ENCODE measurements around the gene TTC28. TPM values are rescaled to one million over a fixed set of nuclear protein-coding genes. Genes with fewer than 3 reads are reported as not detected.

TTC28 gene
- total and polyA plus RNA-seq, 11 donors: 5.1 to 34.9 (median 21.8) TPM

DNA sequence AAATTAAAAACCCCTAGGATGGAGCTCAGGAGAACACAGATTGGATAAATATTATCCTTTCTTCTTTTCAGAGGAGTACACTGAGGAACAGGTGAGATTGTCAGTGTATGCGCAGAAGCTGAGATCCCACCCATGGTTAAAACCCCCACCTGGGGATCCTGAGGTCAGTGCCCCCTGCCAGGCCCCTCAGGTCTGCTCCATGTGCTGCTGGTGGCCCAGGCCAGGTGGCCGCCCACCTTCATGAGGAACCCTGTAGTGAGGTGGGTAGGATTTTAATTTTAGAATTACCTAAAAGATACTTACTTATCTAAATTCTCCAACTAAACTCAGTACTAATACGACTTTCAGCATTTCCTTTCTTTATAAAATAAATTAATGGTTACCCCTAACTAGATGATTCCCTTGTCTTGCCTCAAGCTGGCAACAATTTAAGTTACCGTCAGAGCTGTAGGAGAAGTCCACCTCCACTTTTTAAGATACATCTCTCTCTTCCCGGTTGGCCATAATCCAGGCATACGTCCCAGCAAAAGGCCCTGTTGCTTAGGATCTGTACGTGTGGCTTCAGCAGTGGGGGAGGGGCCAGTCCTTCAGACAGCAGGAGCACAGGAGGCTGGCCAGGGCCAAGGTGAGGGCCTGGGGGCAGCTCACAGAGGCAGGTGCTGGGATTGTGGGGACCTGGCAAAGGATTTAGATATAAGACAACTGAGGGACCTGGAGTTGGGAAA, 699.1 kb downstream of the TTC28 start:
- Histone ChIP-seq H3K9me3 (no peaks in the 10 kb centered on the region), H3K4me3 (no peak overlapping the region), H3K4me1 (peaks cover 0 to 18% (median 0%) of the 10 kb centered on the region in 12 donors), H3K27ac (no peak overlapping the region), H3K36me3 (peaks cover 0 to 46% (median 32%) of the 10 kb centered on the region in 9 donors), H3K27me3 (no peaks in the 10 kb centered on the region)
- ATAC-seq (no peak), DNase-seq (no peak)
- 88 to 91% (median 89%) methylated on average over 7 of the region's 7 CpGs for WGBS, 4 donors
- intact Hi-C loops (cut with DNase I): loop anchor here in 2 of 10 donors (10.0 kb wide), 2 partner anchors 46 to 56 kb away; no protein-coding TSS in a partner anchor
- no peak for TF ChIP-seq POLR2A (IDR thresholded peaks at IDR 0.05)
- TF ChIP-seq, protein P1, sequence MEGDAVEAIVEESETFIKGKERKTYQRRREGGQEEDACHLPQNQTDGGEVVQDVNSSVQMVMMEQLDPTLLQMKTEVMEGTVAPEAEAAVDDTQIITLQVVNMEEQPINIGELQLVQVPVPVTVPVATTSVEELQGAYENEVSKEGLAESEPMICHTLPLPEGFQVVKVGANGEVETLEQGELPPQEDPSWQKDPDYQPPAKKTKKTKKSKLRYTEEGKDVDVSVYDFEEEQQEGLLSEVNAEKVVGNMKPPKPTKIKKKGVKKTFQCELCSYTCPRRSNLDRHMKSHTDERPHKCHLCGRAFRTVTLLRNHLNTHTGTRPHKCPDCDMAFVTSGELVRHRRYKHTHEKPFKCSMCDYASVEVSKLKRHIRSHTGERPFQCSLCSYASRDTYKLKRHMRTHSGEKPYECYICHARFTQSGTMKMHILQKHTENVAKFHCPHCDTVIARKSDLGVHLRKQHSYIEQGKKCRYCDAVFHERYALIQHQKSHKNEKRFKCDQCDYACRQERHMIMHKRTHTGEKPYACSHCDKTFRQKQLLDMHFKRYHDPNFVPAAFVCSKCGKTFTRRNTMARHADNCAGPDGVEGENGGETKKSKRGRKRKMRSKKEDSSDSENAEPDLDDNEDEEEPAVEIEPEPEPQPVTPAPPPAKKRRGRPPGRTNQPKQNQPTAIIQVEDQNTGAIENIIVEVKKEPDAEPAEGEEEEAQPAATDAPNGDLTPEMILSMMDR (IDR thresholded peaks at IDR 0.05): no peak

DNA sequence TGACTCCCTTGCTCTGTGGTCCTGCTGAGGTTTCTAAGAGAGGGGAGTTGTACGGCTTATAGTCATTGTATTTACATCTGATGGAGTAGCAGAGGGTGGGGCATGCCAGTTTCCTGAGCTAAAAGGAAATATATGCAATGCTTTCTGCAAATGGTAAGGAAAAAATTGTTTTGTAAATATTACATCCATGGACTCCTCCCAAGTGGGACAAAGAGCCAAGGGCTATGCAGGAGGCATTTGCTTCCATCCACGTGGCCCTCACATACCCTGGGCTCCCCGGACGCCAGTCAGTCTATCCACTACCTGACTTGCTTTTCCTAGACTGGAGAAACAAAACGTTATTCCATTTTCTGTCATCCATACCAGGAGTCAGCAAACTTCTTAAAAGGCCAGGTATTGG, 700.8 kb downstream of the TTC28 start:
- Histone ChIP-seq H3K4me1 (peaks cover 0 to 10% (median 0%) of the 10 kb centered on the region in 12 donors), H3K4me3 (no peak overlapping the region), H3K9me3 (no peaks in the 10 kb centered on the region), H3K27me3 (no peaks in the 10 kb centered on the region), H3K27ac (no peak overlapping the region), H3K36me3 (peaks cover 0 to 33% (median 22%) of the 10 kb centered on the region in 9 donors)
- intact Hi-C loops (cut with DNase I): loop anchor here in 1 of 10 donors (10.0 kb wide), 1 partner anchor 54 kb away; no protein-coding TSS in a partner anchor
- TF ChIP-seq, protein P1 (IDR thresholded peaks at IDR 0.05): no peak
- no peak for TF ChIP-seq POLR2A (IDR thresholded peaks at IDR 0.05)
- no peak for DNase-seq
- 80 to 85% (median 81%) methylated on average over 5 of the region's 5 CpGs for WGBS, 4 donors
- no peak for ATAC-seq

DNA sequence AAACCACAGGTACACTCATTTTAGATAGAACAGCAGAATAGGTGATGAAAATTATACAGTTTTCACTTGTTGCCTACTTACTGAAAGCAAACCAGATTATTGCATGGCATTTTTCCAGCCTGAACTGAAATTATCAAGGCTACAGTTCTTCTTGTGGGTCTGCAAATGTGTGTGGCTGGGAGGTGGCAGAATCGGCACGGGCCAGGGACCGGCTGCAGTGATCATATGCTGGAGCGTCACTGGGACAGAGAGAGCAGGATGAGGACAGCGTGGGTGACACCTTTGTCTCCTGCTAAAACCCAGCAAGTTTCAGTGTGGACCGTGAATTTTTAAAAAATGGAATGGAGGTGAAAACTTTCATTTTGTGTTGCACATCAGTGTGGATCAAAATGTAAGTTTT, 701.3 kb downstream of the TTC28 start:
- intact Hi-C loops (cut with DNase I): loop anchor here in 1 of 10 donors (10.0 kb wide), 1 partner anchor 54 kb away; no protein-coding TSS in a partner anchor
- H3K4me3 ChIP-seq: no peak overlapping the region
- no peaks in the 10 kb centered on the region for H3K27me3 ChIP-seq
- no peak for TF ChIP-seq POLR2A (IDR thresholded peaks at IDR 0.05)
- TF ChIP-seq, protein P1 (IDR thresholded peaks at IDR 0.05): no peak
- H3K27ac ChIP-seq: no peak overlapping the region
- no peaks in the 10 kb centered on the region for H3K9me3 ChIP-seq
- peaks cover 0 to 10% (median 0%) of the 10 kb centered on the region in 12 donors for H3K4me1 ChIP-seq
- ATAC-seq: peak in 1 of 4 donors; percentile 48
- 78 to 96% (median 88%) methylated on average over 6 of the region's 6 CpGs for WGBS, 4 donors
- no peak for DNase-seq
- H3K36me3 ChIP-seq: peaks cover 0 to 29% (median 18%) of the 10 kb centered on the region in 9 donors

DNA sequence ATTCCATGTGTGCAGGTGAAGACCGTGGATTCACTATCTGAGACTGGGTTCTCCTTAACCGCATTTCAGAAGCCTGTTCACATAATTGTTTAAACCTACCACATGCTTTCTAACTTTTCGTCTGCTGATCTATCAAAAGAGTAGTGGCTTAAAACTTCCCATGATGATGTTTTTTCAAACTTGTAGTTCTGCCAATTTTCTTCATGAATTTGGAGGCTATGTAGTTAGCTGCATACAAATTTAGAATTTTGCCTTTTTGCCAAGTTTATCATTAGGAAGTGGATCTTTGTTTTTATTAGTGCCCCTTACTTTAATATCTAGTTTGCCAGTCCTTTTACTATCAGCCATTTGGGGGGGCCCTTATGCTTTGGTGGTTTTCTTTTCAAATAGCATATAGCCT, 703.1 kb downstream of the TTC28 start:
- Histone ChIP-seq H3K9me3 (peaks cover 0 to 9% (median 0%) of the 10 kb centered on the region in 12 donors), H3K27me3 (no peaks in the 10 kb centered on the region), H3K36me3 (peaks cover 0 to 12% (median under 1%) of the 10 kb centered on the region in 9 donors), H3K27ac (no peak overlapping the region), H3K4me1 (peaks cover 0 to 10% (median 0%) of the 10 kb centered on the region in 12 donors), H3K4me3 (no peak overlapping the region)
- 61 to 75% (median 68%) methylated on average over 3 of the region's 3 CpGs for WGBS, 4 donors
- TF ChIP-seq, protein P1 (IDR thresholded peaks at IDR 0.05): no peak
- TF ChIP-seq POLR2A (IDR thresholded peaks at IDR 0.05): no peak
- DNase-seq: no peak
- no peak for ATAC-seq
- intact Hi-C loops (cut with DNase I): loop anchor here in 1 of 10 donors (10.0 kb wide), 1 partner anchor 52 kb away; no protein-coding TSS in a partner anchor

Data from heart left ventricle (tissue), 16 donors.